AG08395 (cell line): ENCODE measurements around the gene DTD2.

Experiments used
- DNase-seq: peaks from one replicate; pipeline ENCODE4 v3.0.0; 2012; ENCODE audit warnings: mixed read lengths, low spot score

Gene DTD2

GRCh38 chr14:31405106-31405505 lies 52.2 kb downstream of the DTD2 start:
- DNase-seq: no peak

- no peak for DNase-seq
These were observed 53.6 kb downstream of the DTD2 start for GRCh38 chr14:31403707-31404106.

- no peak for DNase-seq
These were observed 54.4 kb downstream of the DTD2 start for GRCh38 chr14:31402764-31403439.

GRCh38 chr14:31401369-31401932 lies 55.9 kb downstream of the DTD2 start:
- no peak for DNase-seq

- no peak for DNase-seq
These were observed 57.2 kb downstream of the DTD2 start for GRCh38 chr14:31400031-31400638.
